Measurements from ENCODE around the gene UBE2Z.

GRCh38 chr17:48901241-48901640 is 7.0 kb upstream of the UBE2Z start:
- TF ChIP-seq, protein P1, sequence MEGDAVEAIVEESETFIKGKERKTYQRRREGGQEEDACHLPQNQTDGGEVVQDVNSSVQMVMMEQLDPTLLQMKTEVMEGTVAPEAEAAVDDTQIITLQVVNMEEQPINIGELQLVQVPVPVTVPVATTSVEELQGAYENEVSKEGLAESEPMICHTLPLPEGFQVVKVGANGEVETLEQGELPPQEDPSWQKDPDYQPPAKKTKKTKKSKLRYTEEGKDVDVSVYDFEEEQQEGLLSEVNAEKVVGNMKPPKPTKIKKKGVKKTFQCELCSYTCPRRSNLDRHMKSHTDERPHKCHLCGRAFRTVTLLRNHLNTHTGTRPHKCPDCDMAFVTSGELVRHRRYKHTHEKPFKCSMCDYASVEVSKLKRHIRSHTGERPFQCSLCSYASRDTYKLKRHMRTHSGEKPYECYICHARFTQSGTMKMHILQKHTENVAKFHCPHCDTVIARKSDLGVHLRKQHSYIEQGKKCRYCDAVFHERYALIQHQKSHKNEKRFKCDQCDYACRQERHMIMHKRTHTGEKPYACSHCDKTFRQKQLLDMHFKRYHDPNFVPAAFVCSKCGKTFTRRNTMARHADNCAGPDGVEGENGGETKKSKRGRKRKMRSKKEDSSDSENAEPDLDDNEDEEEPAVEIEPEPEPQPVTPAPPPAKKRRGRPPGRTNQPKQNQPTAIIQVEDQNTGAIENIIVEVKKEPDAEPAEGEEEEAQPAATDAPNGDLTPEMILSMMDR (IDR thresholded peaks at IDR 0.05; ENCODE audit: poor library complexity) = no peak
- no peak for TF ChIP-seq EZH2phosphoT487 (IDR thresholded peaks at IDR 0.05; ENCODE audit: low read depth, severe bottlenecking, unreplicated experiment)

All from hepatocyte (in vitro differentiated cells).